LoVo (cell line): ENCODE results near the gene FTCD.

Experiments
- DNase-seq: peaks from one replicate; pipeline ENCODE4 v3.0.0-alpha.2; 2016; ENCODE audit warnings: low spot score

FTCD gene

GRCh38 chr21:46093668-46094400 is 61.5 kb downstream of the FTCD start:
- DNase-seq, result no peak

- no peak for DNase-seq
Observed at GRCh38 chr21:46092811-46093667, 62.3 kb downstream of the FTCD start.

DNA sequence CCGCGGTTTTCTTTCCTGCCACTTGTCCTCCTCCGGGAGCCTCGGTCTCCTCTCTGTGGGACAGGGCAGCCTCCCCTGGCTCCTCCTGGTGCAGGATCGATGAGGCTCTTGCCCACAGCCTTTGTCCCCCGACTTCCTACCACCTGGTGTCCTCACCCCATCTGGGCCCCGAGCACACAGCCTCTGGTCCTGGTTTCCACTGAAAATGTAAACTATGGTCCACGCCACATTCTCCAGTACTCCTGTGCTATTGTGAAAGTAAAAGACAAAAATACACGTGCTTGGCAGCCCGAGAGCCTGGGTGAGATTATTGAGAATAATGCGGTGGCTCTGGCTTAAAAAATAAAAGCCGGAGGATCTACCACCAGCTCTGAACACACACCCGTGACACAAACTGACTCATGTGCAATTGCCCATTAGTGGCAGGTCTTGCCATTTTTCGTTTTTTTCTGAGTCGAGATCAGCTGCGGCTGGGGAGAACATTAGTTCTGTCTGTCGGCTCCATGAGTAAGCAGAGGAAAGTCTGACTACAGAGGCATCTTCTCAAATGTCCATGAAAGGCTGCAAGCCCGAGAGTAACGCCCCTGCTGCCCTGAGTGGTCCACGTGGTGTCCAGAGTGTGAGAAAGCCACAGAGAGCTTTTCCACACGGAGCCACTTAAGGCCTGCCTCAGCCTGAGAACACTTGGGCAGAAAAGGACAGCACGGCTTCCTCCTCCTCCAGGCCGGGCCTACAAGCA is 63.2 kb downstream of the FTCD start:
- no peak for DNase-seq

DNA sequence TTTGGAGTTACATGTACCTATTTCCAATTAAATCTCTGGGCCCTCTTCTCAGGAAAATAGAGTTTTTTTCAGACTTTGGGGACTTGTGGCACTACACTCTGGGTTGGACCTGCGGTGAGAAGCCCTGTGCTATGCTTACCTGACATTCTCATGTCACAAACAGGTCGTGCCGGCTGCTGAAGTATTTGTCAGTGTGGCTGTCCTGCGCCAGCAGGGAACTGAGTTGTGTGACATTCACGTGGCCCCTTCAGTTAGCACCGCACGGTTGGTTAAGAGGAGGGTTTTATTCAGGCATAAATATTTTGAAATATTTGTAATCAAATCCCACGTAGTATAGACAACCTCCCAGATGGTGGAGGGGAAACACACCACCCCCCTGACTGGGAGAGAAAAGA is 63.8 kb downstream of the FTCD start:
- DNase-seq, result no peak

- no peak for DNase-seq
Observed at GRCh38 chr21:46091118-46091517, 64.3 kb downstream of the FTCD start.

GRCh38 chr21:46089285-46089684 is 66.1 kb downstream of the FTCD start:
- no peak for DNase-seq

GRCh38 chr21:46088189-46088588 is 67.2 kb downstream of the FTCD start:
- DNase-seq, result no peak

DNA sequence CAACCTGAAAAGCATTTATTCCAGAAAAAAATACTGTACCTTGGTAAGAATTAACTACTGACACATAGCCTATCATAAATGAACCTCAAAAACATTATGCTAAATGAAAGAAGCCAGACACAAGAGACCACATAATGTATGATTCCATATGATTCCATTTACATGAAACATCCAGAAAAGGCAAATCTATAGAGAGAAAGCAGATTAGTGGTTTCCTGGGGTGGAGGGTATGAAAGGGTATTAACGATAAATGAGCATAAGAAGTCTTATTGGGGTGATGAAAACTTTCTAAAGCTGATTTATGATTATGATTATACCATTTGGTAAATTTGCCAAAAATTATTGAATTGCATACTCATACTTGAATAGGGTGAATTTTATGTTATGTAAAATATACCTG is 67.7 kb downstream of the FTCD start:
- no peak for DNase-seq
